Inferior parietal cortex (tissue), 1 donor: ENCODE data around the gene NAT9.

Source experiments
- DNase-seq: peaks from one replicate; pipeline ENCODE4 v3.0.0-alpha.2; 2016; ENCODE audit errors: extremely low spot score

Gene NAT9

GRCh38 chr17:74761419-74761818 is 14.7 kb downstream of the NAT9 start:
- no peak for DNase-seq

GRCh38 chr17:74760404-74761105 is 15.6 kb downstream of the NAT9 start:
- no peak for DNase-seq

GRCh38 chr17:74759941-74760340 is 16.2 kb downstream of the NAT9 start:
- no peak for DNase-seq

- no peak for DNase-seq
These were observed 16.8 kb downstream of the NAT9 start for GRCh38 chr17:74759243-74759801.

GRCh38 chr17:74758848-74759168 is 17.3 kb downstream of the NAT9 start:
- no peak for DNase-seq

- no peak for DNase-seq
These were observed 18.0 kb downstream of the NAT9 start for GRCh38 chr17:74757931-74758847.

- no peak for DNase-seq
These were observed 18.6 kb downstream of the NAT9 start for GRCh38 chr17:74757502-74757901.

GRCh38 chr17:74756891-74757290 is 19.3 kb downstream of the NAT9 start:
- DNase-seq = no peak

- no peak for DNase-seq
These were observed 20.6 kb downstream of the NAT9 start for GRCh38 chr17:74755533-74755932.

GRCh38 chr17:74754832-74755231 is 21.3 kb downstream of the NAT9 start:
- no peak for DNase-seq

- no peak for DNase-seq
These were observed 23.2 kb downstream of the NAT9 start for GRCh38 chr17:74752822-74753401.

- no peak for DNase-seq
These were observed 23.7 kb downstream of the NAT9 start for GRCh38 chr17:74752415-74752814.

GRCh38 chr17:74750327-74751069 is 25.6 kb downstream of the NAT9 start:
- DNase-seq = no peak

GRCh38 chr17:74750039-74750326 is 26.2 kb downstream of the NAT9 start:
- DNase-seq = no peak

- DNase-seq = no peak
These were observed 26.7 kb downstream of the NAT9 start for GRCh38 chr17:74749279-74750038.

- DNase-seq = peak; percentile 88
These were observed 27.4 kb downstream of the NAT9 start, which contains the start of gene NHERF1 for GRCh38 chr17:74748529-74749278. TSS of gene NHERF1 (plus strand) at chr17:74748628. CDS start at chr17:74748847, 219 bp downstream.

GRCh38 chr17:74748279-74748528 is 27.9 kb downstream of the NAT9 start:
- no peak for DNase-seq

- DNase-seq = no peak
These were observed 29.2 kb downstream of the NAT9 start for GRCh38 chr17:74746922-74747321.

- no peak for DNase-seq
These were observed 29.8 kb downstream of the NAT9 start for GRCh38 chr17:74746376-74746775.

GRCh38 chr17:74745548-74746177 is 30.5 kb downstream of the NAT9 start:
- DNase-seq = no peak
